NCI-H524 (cell line): Measurements from ENCODE around the gene ARHGAP21.

Experiments used
- DNase-seq, 2 experiments: peaks; one replicate each; lab custom pipeline; 2025; lab: John Stamatoyannopoulos, UW

ARHGAP21 gene

DNA sequence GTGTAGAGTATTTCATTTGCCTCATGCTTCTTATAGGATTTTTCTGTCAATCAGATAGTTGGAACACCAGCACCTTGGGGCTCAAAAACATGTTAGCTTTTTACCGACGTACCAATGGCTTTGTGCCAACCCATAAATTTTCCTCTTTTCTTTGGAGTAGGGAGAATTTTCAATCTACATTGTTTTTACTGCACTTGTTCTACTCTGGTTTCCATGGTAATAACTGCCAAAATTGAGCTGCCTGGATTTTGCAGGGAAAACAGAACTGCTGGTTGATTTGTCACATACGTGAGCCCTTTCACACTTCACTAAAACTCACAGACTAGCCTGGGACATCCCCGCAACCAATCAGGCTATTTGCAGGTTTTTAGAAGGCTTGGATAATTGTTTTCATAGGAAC lies 189.7 kb downstream of the ARHGAP21 start:
- DNase-seq = no peak
